Cerebellar nuclear complex (tissue), 1 donor: ENCODE measurements around the gene SLCO1C1.
"Not testable (repeated sequence)": the region's sequence is repeated elsewhere in the genome, so short reads cannot be mapped to it uniquely, and the experiment has no call there.

Experiments
- DNase-seq, 2 experiments: peaks; one replicate each; lab custom pipeline; 2025; lab: John Stamatoyannopoulos, UW

The SLCO1C1 gene, protein sequence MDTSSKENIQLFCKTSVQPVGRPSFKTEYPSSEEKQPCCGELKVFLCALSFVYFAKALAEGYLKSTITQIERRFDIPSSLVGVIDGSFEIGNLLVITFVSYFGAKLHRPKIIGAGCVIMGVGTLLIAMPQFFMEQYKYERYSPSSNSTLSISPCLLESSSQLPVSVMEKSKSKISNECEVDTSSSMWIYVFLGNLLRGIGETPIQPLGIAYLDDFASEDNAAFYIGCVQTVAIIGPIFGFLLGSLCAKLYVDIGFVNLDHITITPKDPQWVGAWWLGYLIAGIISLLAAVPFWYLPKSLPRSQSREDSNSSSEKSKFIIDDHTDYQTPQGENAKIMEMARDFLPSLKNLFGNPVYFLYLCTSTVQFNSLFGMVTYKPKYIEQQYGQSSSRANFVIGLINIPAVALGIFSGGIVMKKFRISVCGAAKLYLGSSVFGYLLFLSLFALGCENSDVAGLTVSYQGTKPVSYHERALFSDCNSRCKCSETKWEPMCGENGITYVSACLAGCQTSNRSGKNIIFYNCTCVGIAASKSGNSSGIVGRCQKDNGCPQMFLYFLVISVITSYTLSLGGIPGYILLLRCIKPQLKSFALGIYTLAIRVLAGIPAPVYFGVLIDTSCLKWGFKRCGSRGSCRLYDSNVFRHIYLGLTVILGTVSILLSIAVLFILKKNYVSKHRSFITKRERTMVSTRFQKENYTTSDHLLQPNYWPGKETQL

DNA sequence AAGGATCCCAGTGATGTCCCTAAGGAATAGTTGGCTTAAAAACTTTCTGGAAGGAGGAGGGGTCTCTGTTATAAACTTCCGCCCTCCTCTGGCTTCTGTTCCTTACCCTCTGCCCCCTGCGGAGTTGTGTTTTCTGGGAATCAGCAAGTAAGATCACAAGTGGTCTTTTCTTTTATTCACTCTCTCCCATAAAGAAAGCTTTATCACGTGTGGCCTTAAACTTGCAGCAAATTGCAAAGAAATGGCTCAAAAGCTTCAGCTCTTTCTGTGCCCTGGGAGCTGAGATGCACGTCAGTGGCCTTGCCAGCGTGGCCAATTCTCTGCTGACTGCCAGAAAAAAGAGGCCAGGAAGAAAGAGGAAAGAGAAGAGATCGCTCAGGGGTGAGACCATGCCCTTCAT lies at the start of gene SLCO1C1:
TSS of gene SLCO1C1 (plus strand) at position 101 of the 400 bp plus-strand sequence. CDS start 4,245 bp downstream, outside the sequence.
- DNase-seq, result no peak

DNA sequence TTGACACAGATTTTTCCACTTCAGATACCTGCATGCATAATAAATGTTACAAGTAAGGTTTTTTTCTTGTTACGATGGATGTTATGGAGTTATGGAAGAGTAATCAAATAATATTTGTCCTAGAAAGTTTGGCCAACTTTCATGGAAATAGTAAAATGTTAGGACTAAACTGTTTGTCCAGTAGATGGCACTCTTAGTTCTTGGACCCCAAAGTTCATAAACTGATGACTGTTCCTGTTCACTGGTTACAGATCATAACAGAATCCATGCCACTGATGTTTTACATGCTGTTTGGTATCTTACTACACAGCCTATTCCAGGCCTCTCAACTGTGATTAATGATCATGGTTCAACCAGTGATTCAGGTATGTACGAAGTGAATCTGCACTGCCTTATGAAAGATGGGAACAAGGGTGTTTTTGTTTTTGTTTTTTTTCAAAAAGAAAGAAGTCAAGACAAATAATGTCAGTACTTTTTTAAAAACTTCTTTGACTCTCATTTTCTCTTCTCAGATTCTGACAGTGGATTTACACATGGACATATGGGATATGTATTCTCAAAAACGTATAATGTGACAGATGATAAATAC lies 48.8 kb upstream of the SLCO1C1 start:
- DNase-seq, result no peak

DNA sequence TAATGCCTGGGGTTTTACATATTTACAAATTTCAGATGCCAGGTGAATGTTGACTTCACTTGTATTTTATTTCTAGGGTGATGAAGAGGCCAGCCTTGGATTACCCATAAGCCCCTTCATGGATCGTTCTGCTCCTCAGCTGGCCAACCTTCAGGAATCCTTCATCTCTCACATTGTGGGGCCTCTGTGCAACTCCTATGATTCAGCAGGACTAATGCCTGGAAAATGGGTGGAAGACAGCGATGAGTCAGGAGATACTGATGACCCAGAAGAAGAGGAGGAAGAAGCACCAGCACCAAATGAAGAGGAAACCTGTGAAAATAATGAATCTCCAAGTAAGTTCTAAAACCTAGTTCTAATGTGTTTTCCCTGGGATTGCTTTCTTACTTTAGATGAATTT lies 41.3 kb upstream of the SLCO1C1 start:
- no peak for DNase-seq

DNA sequence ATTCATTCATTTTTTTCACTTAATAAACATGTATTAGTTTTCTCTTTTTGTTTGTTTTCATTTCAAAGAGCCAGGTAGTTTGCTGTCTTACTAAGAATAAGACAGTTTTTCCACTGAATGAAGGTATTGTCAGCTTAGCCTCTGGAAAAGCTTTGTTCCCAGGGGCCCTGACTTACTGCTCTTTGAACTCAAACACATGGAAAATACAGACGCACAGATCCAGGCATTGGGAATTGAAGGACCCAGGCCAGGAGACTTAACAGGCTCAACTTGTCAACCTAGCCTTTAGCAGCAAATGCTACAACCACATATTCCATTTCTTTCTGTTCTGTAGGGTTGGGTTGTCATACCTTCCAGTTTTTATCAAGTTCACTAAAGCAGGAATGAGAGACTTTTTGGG lies 38.5 kb upstream of the SLCO1C1 start:
- DNase-seq, result no peak

DNA sequence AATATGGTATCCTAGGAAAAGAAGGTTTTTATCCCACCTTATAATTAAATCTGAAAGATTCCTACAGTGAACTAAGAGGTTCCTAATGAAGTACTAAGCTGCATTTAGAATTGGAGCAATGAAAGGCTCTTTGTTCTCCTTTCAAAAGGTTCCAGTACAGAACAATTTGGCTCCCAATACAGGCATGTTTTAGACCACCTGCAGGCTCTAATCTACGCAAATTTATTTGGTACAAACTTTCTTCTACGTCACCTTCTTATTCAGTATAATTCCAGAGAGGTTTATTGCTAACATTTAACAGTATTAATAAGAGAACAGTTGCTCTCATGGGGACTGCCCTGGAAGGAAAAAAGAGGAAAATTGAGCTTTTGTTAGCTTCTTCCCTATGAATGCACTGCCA lies 37.6 kb upstream of the SLCO1C1 start:
- DNase-seq, result no peak

DNA sequence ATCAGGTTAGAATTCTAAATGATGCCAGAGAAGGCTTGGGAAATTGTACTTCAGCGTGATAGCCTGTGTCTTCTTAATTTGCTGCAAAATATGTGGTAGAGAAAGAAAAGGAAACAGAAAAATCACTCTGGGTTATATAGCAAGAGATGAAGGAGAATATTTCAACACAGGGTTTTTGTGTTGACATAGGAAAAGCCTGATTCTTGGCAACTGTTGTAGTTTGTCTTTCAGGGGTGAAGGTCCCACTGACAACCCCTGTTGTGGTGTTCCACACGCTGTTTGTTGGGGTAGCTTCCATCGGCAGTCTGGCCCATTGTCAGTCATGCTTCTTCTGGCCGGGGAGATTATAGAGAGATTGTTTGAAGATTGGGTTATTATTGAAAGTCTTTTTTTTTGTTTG lies 13.8 kb upstream of the SLCO1C1 start:
- DNase-seq, result no peak

DNA sequence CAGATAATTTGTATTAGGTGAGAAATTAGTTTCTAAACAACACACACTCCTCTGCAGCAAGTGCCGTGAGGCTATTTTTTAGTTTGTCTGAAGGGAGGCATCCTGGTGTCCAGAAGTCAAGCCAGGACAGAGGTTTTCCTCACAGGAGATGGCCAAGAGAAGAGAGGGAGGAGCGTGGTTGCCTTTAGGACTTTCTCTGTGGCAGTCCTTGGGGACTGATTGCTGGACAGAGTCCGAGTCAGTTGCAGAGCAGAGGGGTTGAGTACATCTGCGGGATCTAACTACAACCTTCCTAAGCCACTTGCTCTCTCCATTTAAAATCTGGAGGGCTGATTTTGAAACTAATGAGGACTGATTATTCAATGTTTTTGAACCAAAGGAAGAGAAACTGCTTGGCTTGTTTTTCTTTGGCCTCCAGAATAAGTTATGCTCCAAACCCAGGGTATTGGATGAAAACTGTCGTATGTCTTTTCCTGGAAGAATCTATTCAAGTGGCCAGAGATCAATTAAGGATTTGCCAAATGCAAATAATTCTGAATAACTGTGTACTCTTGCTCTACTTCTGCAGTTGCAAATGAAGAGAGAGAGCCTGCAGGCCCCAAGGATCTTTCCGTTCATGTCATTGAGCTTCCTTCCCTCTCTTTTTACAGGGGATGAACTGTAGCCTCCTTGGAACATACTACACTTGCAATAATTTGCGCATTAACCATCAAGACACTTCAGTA lies 1.2 kb downstream of the SLCO1C1 start:
- no peak for DNase-seq

DNA sequence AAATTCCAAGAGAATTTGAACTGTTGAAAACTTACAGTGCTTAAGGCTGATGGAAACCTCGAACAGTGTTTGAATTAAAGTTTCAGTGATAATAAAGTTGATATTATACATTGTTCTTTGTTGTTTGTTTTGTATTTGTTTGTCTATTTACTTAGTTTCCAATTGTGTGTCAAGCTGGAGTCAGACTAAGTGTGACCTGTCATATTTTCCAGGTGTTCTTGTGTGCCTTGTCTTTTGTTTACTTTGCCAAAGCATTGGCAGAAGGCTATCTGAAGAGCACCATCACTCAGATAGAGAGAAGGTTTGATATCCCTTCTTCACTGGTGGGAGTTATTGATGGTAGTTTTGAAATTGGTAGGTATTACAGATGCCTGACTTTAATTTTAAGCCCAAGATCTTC lies 6.0 kb downstream of the SLCO1C1 start:
- DNase-seq, result no peak

DNA sequence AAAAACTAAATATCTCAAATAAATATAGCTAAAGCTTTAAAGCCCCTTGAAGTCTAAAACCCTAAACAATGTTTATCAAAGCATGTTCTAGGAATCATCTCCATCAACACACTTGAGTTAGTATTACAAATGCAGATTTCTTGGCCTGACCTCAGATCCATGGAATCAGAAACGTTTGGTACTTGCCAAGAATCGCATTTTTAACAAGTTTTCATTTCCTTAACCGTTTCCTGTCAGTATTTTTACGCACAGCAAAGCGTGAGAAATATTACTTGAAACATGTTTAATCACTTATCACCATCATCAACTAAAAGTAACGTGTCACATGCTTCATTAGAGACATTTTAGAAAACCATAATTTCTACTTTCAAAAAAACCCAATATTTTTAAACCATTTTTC lies 9.7 kb downstream of the SLCO1C1 start:
- no peak for DNase-seq

DNA sequence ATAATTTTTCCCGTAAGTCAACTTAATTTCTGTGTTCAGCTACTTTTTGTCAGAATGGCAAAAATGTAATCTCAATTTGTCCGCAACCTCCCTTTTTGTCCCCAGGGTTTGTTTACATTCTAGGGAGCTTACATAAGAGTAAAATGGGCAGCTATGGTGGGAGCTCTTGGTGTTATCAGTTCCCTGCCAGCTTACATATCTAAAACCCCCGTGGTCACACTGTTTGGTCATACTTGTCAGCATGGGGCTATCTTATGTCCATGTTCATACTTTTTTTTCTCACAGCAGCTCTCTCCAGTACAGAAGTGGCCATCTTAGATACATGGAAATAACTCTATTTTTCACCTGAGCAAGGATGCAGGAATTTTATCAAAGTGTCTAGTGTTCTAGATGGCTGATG lies 16.7 kb downstream of the SLCO1C1 start:
- DNase-seq, result no peak

DNA sequence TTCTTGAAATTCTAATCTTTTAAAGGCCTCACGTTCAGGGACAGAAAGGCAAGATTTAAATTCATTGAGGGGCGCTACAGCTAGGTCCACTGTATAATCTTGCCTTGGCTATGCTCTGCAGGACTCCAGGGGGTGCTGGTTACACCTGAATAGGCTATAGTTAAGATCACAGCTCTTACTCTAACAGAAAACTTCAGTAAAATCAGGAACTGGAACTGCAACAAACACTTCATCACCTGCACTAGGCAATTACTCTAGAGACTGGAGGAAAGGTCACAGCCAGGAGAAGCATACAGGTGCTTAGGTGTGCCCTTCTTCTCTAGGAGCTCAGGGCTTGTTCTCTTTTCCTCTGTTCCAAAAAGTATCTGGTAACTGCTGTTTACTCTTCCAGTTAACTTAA lies 20.9 kb downstream of the SLCO1C1 start:
- no peak for DNase-seq

DNA sequence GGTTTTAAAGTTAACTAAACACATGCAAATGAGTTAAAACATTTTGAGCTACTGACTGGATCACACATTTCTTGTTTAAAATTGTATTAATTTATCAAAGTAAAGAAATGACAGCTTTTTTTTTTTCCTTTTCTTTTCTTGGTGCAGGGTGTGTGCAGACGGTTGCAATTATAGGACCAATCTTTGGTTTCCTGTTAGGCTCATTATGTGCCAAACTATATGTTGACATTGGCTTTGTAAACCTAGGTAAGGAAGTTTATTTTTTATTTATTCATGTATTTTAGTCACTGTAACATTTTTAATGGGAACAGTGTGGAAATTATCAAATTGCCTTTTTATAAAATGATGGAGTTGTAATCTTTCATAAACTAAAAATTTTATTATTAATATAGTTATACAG lies 21.9 kb downstream of the SLCO1C1 start:
- DNase-seq, result no peak

DNA sequence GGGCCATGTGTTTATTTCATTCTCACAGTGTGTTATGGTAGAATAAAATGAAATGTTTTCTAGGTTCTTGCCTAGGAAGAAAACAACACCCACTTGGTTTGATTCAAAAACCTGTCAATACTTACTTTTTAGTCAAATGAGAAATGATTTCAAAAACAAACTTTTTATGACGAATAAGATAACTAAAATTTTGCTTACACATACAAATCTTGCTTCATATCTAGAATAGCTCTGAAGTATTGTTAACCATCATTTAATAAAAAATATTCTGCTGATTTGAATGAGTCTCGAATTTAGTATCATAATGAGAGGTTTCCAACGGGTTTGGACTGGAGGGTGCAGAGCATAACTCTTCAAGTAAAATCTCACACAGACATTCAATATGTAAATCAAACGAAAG lies 23.2 kb downstream of the SLCO1C1 start:
- DNase-seq, result no peak

DNA sequence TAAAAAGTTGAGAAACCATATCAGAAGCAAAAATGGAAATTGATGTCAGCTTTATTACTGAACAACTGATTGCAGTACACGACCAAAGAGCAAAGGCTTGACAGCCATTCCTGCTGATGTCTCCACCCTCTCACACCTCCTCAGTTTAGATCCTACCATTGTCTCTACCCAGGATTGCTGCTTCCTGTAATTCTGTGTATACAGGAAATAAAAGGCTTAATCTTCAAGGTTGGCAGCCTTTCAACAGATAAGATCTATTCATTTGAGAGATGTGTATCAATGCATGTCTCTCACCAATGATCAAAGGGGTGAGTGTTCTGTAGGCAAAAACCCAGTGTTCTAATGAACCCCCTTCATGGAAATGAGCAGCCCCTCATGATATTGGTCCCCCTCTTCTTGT lies 27.0 kb downstream of the SLCO1C1 start:
- no peak for DNase-seq

DNA sequence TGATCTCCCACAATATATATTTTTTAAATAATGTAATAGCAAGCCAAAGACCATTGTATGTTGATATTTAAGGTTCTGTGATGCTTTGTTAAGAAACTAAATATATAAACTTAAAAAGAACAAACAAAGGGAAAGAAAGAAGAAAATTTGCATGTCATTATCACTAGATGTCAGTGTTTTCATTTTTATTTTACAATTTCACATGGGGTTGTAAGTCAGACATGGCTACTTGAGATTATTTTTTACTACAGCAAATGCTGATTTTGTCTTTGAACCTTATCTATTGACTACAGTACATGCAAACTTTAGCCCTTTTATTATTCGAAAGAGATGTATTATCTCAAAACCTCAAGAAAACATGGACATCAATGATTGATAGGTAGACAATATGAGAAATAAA lies 36.1 kb downstream of the SLCO1C1 start:
- no peak for DNase-seq

DNA sequence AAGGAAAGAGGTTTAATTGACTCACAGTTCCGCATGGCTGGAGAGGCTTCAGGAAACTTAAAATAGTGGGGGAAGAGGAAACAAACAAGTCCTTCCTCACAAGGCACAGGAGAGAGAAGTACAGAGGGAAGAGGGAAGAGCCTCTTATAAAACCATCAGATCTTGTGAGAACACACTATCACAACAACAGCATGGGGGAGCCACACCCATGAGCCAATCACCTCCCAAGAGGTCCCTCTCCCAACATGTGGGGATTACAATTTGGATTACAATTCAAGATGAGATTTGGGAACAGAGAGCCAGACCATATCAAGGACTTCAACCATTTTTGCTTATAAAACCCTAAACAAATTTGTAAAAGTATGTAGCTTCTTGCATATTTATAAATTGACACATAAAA lies 45.8 kb downstream of the SLCO1C1 start:
- no peak for DNase-seq

DNA sequence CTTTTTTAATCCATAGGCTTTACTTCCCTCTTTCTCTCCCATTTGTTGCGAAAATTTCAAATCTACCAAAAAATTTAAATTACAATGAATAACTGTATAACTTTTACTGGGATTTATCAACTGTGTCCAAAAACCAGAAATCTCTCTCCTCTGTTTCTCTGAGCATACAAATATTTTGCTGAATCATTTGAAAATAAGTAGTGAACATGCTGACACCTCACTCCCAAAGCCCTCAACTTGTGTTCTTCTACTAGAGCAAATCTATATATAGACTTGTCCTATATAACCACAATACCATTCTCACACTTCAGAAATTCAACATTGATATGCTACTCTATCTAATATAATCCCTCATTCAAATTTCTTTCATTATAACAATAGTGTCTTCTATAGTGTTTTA lies 53.1 kb downstream of the SLCO1C1 start:
- DNase-seq, result no peak

DNA sequence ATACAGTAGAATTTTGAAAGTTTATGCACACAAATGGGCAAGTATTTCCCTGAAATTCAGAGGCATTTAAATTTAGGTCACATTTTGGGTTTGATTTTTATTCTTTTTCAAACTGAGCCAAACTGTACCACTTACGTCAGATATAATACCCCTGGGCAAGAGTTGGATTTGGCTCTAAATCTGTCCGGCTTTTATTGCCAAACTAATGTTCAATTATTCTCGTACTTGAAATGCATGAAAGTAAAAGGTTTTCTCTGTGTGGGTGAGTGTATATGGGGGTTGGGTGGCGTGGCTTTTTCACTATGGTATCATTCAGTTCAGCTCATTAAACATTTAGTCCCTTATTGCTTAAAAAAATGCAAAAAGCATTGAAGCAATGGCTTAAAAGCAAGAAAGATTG lies 55.9 kb downstream of the SLCO1C1 start:
- DNase-seq, result no peak

DNA sequence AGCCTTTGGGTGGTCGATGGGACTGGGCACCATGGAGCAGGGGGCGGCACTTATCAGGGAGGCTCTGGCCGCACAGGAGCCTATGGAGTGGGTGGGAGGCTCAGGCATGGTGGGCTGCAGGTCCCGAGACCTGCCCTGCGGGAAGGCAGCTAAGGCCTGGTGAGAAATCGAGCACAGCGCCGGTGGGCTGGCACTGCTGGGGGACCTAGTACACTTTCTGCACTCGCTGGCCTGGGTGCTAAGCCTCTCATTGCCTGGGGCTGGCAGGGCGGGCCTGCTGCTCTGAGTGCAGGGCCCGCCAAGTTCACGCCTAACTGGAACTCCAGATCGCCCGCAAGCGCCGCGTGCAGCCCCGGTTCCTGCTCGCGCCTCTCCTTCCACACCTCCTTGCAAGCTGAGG lies 82.3 kb downstream of the SLCO1C1 start:
- no peak for DNase-seq

DNA sequence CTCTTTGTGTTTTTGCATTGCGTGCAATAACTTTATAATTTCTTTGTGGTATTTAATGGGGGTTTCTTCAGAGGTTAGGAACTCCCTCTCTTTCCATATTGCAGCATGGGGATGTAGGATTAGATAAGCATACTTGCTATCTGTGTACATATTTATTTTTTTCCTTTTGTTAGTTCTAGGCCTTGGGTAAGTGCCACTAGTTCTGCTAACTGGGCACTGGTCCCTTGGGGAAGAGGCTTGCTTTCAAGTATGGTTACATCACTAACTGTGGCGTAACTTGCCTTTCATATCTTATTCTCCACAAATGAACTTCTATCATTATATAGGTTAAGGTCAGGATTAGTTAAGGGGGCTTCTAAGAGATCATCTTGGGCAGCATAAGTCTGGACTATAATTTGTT lies 83.8 kb downstream of the SLCO1C1 start:
- DNase-seq, result no peak

DNA sequence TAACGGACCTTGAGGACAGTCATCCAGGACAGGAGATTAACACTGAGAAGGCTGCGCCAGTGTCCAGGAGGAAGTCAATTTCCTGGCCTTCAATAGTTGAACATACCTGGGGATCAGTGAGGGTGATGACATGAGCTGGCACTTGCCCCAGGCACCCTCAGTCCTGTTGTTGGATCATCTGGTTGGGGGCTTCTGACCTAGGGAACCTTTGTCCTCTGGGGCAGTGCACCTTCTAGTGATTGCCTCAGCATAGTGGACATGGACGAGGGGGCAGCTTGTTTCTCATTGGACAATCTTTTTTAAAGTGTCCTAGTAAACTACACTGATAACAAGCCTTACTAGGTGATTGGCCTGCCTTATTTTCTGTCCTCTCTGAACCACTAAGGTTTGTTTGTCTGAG lies 84.8 kb downstream of the SLCO1C1 start:
- DNase-seq, result not testable (repeated sequence)

DNA sequence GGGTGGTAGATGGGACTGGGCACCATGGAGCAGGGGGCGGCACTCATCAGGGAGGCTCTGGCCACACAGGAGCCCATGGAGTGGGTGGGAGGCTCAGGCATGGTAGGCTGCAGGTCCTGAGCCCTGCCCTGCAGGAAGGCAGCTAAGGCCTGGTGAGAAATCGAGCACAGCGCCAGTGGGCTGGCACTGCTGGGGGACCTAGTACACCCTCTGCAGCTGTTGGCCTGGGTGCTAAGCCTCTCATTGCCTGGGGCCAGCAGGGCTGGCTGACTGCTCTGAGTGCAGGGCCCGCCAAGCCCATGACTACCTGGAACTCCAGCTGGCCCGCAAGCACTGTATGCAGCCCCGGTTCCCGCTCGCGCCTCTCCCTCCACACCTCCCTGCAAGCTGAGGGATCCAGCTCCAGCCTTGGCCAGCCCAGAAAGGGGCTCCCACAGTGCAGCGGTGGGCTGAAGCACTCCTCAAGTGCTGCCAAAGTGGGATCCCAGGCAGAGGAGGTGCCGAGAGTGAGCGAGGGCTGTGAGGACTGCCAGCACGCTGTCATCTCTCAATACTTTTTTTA lies 88.7 kb downstream of the SLCO1C1 start:
- not testable (repeated sequence) for DNase-seq
